WTC11 (cell line): ENCODE results near the gene PRKCQ. TPM values are rescaled to one million over a fixed set of nuclear protein-coding genes. Genes with fewer than 3 reads are reported as not detected.

Experiments used
- ATAC-seq: fragments of 200-7000 bp; cut with Tn5 transposase; 2 replicates; pipeline ENCODE4 v1.10.0; 2021; ENCODE audit warnings: mild to moderate bottlenecking, moderate library complexity
- CTCF ChIA-PET: fragments of 300-600 bp; sonication (Branson Sonifier 250); formaldehyde crosslinking; loops from one replicate; lab custom pipeline; 2021; ENCODE audit warnings: antibody characterized with exemption; lab: Charles Lee
- POLR2A ChIA-PET: fragments of 350-600 bp; sonication (Branson Sonifier 250); formaldehyde crosslinking; loops from one replicate; lab custom pipeline; 2021; ENCODE audit warnings: antibody characterized with exemption; lab: Charles Lee
- DNase-seq: peaks from one replicate; pipeline ENCODE4 v3.0.0; 2021; ENCODE audit warnings: low spot score
- H3K27ac Mint-ChIP-seq: 2 replicates; pipeline ENCODE4 v1.8.0; 2021; ENCODE audit warnings: mixed read lengths
- H3K27me3 Mint-ChIP-seq: 2 replicates; pipeline ENCODE4 v1.8.0; 2021; ENCODE audit warnings: low read depth, mild to moderate bottlenecking, moderate library complexity, mixed read lengths
- H3K36me3 Mint-ChIP-seq: 2 replicates; pipeline ENCODE4 v1.8.0; 2021; ENCODE audit warnings: mixed read lengths
- H3K4me1 Mint-ChIP-seq: 2 replicates; pipeline ENCODE4 v1.8.0; 2022; ENCODE audit warnings: mixed read lengths
- H3K4me3 Mint-ChIP-seq: 2 replicates; pipeline ENCODE4 v1.8.0; 2021; ENCODE audit warnings: mild to moderate bottlenecking, moderate library complexity, mixed read lengths
- H3K9me3 Mint-ChIP-seq: 2 replicates; pipeline ENCODE4 v1.8.0; 2021; ENCODE audit warnings: mixed read lengths
- ATF2 ChIP-seq: sonication (generic); formaldehyde crosslinking; IDR thresholded peaks from 2 replicates; pipeline ENCODE4 v1.8.1; 2022; ENCODE audit warnings: low read depth, missing genetic modification reagents, borderline replicate concordance
- ATF6 ChIP-seq: sonication (generic); formaldehyde crosslinking; IDR thresholded peaks from 2 replicates; pipeline ENCODE4 v1.8.1; 2023; ENCODE audit warnings: mild to moderate bottlenecking, missing genetic modification reagents
- CREM ChIP-seq: sonication (generic); formaldehyde crosslinking; IDR thresholded peaks from 2 replicates; pipeline ENCODE4 v1.8.1; 2022; ENCODE audit warnings: mild to moderate bottlenecking, missing genetic modification reagents, moderate library complexity
- FOXK1 ChIP-seq: sonication (generic); formaldehyde crosslinking; IDR thresholded peaks from 2 replicates; pipeline ENCODE4 v1.8.0; 2022; ENCODE audit warnings: mild to moderate bottlenecking, moderate library complexity, missing genetic modification reagents
- FOXP1 ChIP-seq: sonication (generic); formaldehyde crosslinking; IDR thresholded peaks from 2 replicates; pipeline ENCODE4 v1.8.0; 2022; ENCODE audit warnings: missing genetic modification reagents, mild to moderate bottlenecking, moderate library complexity, borderline replicate concordance
- GRHL2 ChIP-seq: fragments of 250-450 bp; sonication (Bioruptor Pico); IDR thresholded peaks from 2 replicates; pipeline ENCODE4 v1.8.0; 2022; ENCODE audit warnings: mild to moderate bottlenecking, moderate library complexity; ENCODE audit not compliant: insufficient replicate concordance, severe bottlenecking
- NFE2L1 ChIP-seq: sonication (generic); formaldehyde crosslinking; IDR thresholded peaks from 2 replicates; pipeline ENCODE4 v1.8.1; 2023; ENCODE audit warnings: missing genetic modification reagents
- RELA ChIP-seq: sonication (generic); formaldehyde crosslinking; IDR thresholded peaks from 2 replicates; pipeline ENCODE4 v1.8.1; 2022; ENCODE audit warnings: missing genetic modification reagents, mild to moderate bottlenecking, borderline replicate concordance
- RORB ChIP-seq: fragments of 250-450 bp; sonication (Bioruptor Pico); IDR thresholded peaks from 2 replicates; pipeline ENCODE4 v1.9.0; 2021; ENCODE audit warnings: mild to moderate bottlenecking
- SMAD4 ChIP-seq: sonication (generic); formaldehyde crosslinking; IDR thresholded peaks from 2 replicates; pipeline ENCODE4 v1.8.0; 2022; ENCODE audit warnings: mild to moderate bottlenecking, missing genetic modification reagents
- TCF7 ChIP-seq: sonication (generic); formaldehyde crosslinking; IDR thresholded peaks from 2 replicates; pipeline ENCODE4 v1.8.0; 2022; ENCODE audit warnings: mild to moderate bottlenecking, low read depth, missing genetic modification reagents, moderate library complexity
- TEAD1 ChIP-seq: sonication (generic); formaldehyde crosslinking; IDR thresholded peaks from 2 replicates; pipeline ENCODE4 v1.8.0; 2022; ENCODE audit warnings: mild to moderate bottlenecking, missing genetic modification reagents
- ZBTB43 ChIP-seq: sonication (generic); formaldehyde crosslinking; IDR thresholded peaks from 2 replicates; pipeline ENCODE4 v1.8.1; 2023; ENCODE audit warnings: mild to moderate bottlenecking, missing genetic modification reagents
- ZMAT4 ChIP-seq: fragments of 250-450 bp; sonication (Bioruptor Pico); IDR thresholded peaks from 2 replicates; pipeline ENCODE4 v1.9.0; 2021; ENCODE audit warnings: mild to moderate bottlenecking
- total RNA-seq: library from RNA; stranded (reverse); gene quantifications from 3 replicates; pipeline ENCODE4 v1.2.3, GENCODE V29; 2021
- TF ChIP-seq, protein P1 (sequence below): sonication (generic); formaldehyde crosslinking; conservative IDR thresholded peaks from 2 replicates; pipeline ENCODE4 v1.8.1; 2022; ENCODE audit warnings: mild to moderate bottlenecking, missing genetic modification reagents
- TF ChIP-seq, protein P2 (sequence below): sonication (generic); formaldehyde crosslinking; IDR thresholded peaks from 2 replicates; pipeline ENCODE4 v1.8.0; 2022; ENCODE audit warnings: missing genetic modification reagents
- TF ChIP-seq, protein P3 (sequence below): sonication (generic); formaldehyde crosslinking; IDR thresholded peaks from 2 replicates; pipeline ENCODE4 v1.8.0; 2022; ENCODE audit warnings: mild to moderate bottlenecking, missing genetic modification reagents
- TF ChIP-seq, protein P4 (sequence below): sonication (generic); formaldehyde crosslinking; IDR thresholded peaks from 2 replicates; pipeline ENCODE4 v1.8.1; 2023; ENCODE audit warnings: mild to moderate bottlenecking, missing genetic modification reagents, moderate library complexity
- TF ChIP-seq, protein P5 (sequence below): sonication (generic); formaldehyde crosslinking; IDR thresholded peaks from 2 replicates; pipeline ENCODE4 v1.8.1; 2022; ENCODE audit warnings: missing genetic modification reagents, borderline replicate concordance

PRKCQ gene
- total RNA-seq, 1 experiment from 2014 or later: 8.7 TPM

GRCh38 chr10:6625428-6625827 is 45.4 kb upstream of the PRKCQ start (continued):
- TF ChIP-seq, protein P1, sequence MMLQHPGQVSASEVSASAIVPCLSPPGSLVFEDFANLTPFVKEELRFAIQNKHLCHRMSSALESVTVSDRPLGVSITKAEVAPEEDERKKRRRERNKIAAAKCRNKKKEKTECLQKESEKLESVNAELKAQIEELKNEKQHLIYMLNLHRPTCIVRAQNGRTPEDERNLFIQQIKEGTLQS: no peak
- TF ChIP-seq, protein P2, sequence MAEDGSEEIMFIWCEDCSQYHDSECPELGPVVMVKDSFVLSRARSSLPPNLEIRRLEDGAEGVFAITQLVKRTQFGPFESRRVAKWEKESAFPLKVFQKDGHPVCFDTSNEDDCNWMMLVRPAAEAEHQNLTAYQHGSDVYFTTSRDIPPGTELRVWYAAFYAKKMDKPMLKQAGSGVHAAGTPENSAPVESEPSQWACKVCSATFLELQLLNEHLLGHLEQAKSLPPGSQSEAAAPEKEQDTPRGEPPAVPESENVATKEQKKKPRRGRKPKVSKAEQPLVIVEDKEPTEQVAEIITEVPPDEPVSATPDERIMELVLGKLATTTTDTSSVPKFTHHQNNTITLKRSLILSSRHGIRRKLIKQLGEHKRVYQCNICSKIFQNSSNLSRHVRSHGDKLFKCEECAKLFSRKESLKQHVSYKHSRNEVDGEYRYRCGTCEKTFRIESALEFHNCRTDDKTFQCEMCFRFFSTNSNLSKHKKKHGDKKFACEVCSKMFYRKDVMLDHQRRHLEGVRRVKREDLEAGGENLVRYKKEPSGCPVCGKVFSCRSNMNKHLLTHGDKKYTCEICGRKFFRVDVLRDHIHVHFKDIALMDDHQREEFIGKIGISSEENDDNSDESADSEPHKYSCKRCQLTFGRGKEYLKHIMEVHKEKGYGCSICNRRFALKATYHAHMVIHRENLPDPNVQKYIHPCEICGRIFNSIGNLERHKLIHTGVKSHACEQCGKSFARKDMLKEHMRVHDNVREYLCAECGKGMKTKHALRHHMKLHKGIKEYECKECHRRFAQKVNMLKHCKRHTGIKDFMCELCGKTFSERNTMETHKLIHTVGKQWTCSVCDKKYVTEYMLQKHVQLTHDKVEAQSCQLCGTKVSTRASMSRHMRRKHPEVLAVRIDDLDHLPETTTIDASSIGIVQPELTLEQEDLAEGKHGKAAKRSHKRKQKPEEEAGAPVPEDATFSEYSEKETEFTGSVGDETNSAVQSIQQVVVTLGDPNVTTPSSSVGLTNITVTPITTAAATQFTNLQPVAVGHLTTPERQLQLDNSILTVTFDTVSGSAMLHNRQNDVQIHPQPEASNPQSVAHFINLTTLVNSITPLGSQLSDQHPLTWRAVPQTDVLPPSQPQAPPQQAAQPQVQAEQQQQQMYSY (CRISPR knock-in tag): no peak
- TF ChIP-seq TEAD1 (CRISPR knock-in tag): no peak
- TF ChIP-seq NFE2L1 (CRISPR knock-in tag): no peak
- TF ChIP-seq ATF2 (CRISPR knock-in tag): no peak
- no peak for TF ChIP-seq FOXK1 (CRISPR knock-in tag)
- TF ChIP-seq, all 79 proteins: peak for 0

DNA sequence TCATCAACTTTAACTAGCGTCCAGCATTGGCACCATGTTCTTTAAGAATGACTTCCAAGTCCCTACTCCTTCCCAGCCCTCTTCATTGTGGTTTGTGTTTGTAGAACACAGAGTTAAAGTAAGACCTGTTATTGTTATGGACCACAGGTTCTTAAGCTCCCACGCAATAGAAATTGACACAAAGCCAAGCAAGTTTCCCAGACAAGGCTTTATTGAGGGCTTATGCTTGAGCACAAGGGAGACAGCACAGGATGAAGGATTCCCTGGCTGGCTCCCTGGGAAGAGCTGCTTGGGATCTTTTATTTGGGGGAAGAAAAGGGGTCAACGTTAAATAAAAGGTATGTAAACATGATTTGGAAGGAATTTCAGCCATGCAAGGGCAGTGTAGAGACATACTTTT is 44.3 kb upstream of the PRKCQ start:
- Mint-ChIP-seq H3K9me3 (no peaks in the 10 kb centered on the region), H3K4me1 (peaks cover 51% of the 10 kb centered on the region), H3K36me3 (no peaks in the 10 kb centered on the region), H3K27me3 (peaks cover 2% of the 10 kb centered on the region), H3K27ac (no peak overlapping the region), H3K4me3 (no peak overlapping the region)
- CTCF ChIA-PET: interaction anchor here (0.7 to 5.0 kb wide), 8 partner anchors 13 to 108 kb away, joined by 3 to 23 read pairs (median 4); partner anchors contain the start of gene PRKCQ
- POLR2A ChIA-PET: no interaction called here
- DNase-seq (no peak), ATAC-seq (peak; percentile 32)
- TF ChIP-seq, protein P2 (CRISPR knock-in tag): no peak
- TF ChIP-seq ATF6 (CRISPR knock-in tag) (no peak), GRHL2 (no peak), ZMAT4 (CRISPR knock-in tag) (no peak), SMAD4 (CRISPR knock-in tag) (no peak), ZBTB43 (no peak), RELA (CRISPR knock-in tag) (no peak), RORB (CRISPR knock-in tag) (no peak), CREM (no peak), FOXP1 (CRISPR knock-in tag) (no peak), TEAD1 (CRISPR knock-in tag) (no peak), TCF7 (CRISPR knock-in tag) (no peak)
- TF ChIP-seq, protein P3, sequence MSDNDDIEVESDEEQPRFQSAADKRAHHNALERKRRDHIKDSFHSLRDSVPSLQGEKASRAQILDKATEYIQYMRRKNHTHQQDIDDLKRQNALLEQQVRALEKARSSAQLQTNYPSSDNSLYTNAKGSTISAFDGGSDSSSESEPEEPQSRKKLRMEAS (CRISPR knock-in tag): no peak
- TF ChIP-seq, protein P1: no peak
- TF ChIP-seq, protein P4, sequence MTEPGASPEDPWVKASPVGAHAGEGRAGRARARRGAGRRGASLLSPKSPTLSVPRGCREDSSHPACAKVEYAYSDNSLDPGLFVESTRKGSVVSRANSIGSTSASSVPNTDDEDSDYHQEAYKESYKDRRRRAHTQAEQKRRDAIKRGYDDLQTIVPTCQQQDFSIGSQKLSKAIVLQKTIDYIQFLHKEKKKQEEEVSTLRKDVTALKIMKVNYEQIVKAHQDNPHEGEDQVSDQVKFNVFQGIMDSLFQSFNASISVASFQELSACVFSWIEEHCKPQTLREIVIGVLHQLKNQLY (CRISPR knock-in tag): no peak
- TF ChIP-seq, protein P5, sequence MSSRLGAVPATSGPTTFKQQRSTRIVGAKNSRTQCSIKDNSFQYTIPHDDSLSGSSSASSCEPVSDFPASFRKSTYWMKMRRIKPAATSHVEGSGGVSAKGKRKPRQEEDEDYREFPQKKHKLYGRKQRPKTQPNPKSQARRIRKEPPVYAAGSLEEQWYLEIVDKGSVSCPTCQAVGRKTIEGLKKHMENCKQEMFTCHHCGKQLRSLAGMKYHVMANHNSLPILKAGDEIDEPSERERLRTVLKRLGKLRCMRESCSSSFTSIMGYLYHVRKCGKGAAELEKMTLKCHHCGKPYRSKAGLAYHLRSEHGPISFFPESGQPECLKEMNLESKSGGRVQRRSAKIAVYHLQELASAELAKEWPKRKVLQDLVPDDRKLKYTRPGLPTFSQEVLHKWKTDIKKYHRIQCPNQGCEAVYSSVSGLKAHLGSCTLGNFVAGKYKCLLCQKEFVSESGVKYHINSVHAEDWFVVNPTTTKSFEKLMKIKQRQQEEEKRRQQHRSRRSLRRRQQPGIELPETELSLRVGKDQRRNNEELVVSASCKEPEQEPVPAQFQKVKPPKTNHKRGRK (CRISPR knock-in tag): no peak
